CD14-positive monocyte (primary cell): ENCODE measurements around the gene RHOG. TPM values are rescaled to one million over a fixed set of nuclear protein-coding genes. Genes with fewer than 3 reads are reported as not detected.

ENCODE experiments used
- DNase-seq, 3 donors: peaks; one replicate each; pipeline ENCODE4 v3.0.0-alpha.2; 2011 to 2022
- H2AFZ ChIP-seq: 2 replicates; pipeline ENCODE4 v1.6.0; 2012; ENCODE audit warnings: mild to moderate bottlenecking, low read depth, low read length, inconsistent platforms; ENCODE audit not compliant: insufficient read depth, poor library complexity, severe bottlenecking
- H3K27ac ChIP-seq, 2 donors: 1 replicate in 1 of 2; 2 replicates in 1 of 2; pipeline ENCODE4 v1.5.1; 2012 to 2013; ENCODE audit warnings: low read length in 2 of 2, control low read depth in 1 of 2, inconsistent platforms in 1 of 2, low read depth in 1 of 2, mild to moderate bottlenecking in 1 of 2
- H3K27me3 ChIP-seq, 2 donors: one replicate each; pipeline versions ENCODE4 v1.6.0 to v1.6.1; 2011 to 2013; ENCODE audit warnings: low read length in 2 of 2; ENCODE audit not compliant: control insufficient read depth in 2 of 2, insufficient read depth in 2 of 2
- H3K36me3 ChIP-seq, 2 donors: replicated peaks in 1 of 2; 1 replicate in 1 of 2; 2 replicates in 1 of 2; pipeline versions ENCODE4 v1.5.1 to v1.6.1; 2012 to 2013; ENCODE audit warnings: low read length in 2 of 2, control low read depth in 1 of 2, inconsistent platforms in 1 of 2, mild to moderate bottlenecking in 1 of 2; ENCODE audit not compliant: insufficient read depth in 2 of 2, control insufficient read depth in 1 of 2
- H3K4me1 ChIP-seq, 2 donors: 1 replicate in 1 of 2; 2 replicates in 1 of 2; pipeline versions ENCODE4 v1.5.1 to v1.6.1; 2012 to 2013; ENCODE audit warnings: low read length in 2 of 2, control low read depth in 1 of 2, inconsistent platforms in 1 of 2, mild to moderate bottlenecking in 1 of 2, moderate library complexity in 1 of 2; ENCODE audit not compliant: insufficient read depth in 2 of 2, control insufficient read depth in 1 of 2
- H3K4me2 ChIP-seq: replicated peaks from 2 replicates; pipeline ENCODE3; 2012; ENCODE audit warnings: low read length, moderate library complexity, mild to moderate bottlenecking; ENCODE audit not compliant: poor library complexity, severe bottlenecking; ENCODE audit errors: extremely low read depth
- H3K4me3 ChIP-seq, 3 experiments: fragments of 200-600 bp in 1 of 3; sonication (generic) in 1 of 3; replicated peaks in 1 of 3; 1 replicate in 2 of 3; 2 replicates in 1 of 3; pipeline ENCODE4 v1.5.1; 2011 to 2013; ENCODE audit warnings: low read length in 3 of 3, mild to moderate bottlenecking in 3 of 3, control low read depth in 2 of 3, low read depth in 2 of 3, inconsistent platforms in 1 of 3, moderate library complexity in 1 of 3
- H3K79me2 ChIP-seq: 2 replicates; pipeline ENCODE4 v1.6.0; 2012; ENCODE audit warnings: mild to moderate bottlenecking, control low read depth, inconsistent platforms, low read length, moderate library complexity; ENCODE audit not compliant: insufficient read depth
- H3K9ac ChIP-seq: 2 replicates; pipeline ENCODE4 v1.6.0; 2017; ENCODE audit warnings: low read length, mild to moderate bottlenecking; ENCODE audit not compliant: insufficient read depth, poor library complexity, severe bottlenecking
- H3K9me3 ChIP-seq, 2 donors: replicated peaks in 1 of 2; 1 replicate in 1 of 2; 2 replicates in 1 of 2; pipeline versions ENCODE4 v1.5.1 to v1.6.1; 2012 to 2013; ENCODE audit warnings: low read length in 2 of 2, control low read depth in 1 of 2; ENCODE audit not compliant: control insufficient read depth in 1 of 2, insufficient read depth in 1 of 2
- H4K20me1 ChIP-seq: 2 replicates; pipeline ENCODE4 v1.6.0; 2012; ENCODE audit warnings: mild to moderate bottlenecking, low read length, control low read depth, moderate library complexity; ENCODE audit not compliant: insufficient read depth
- H3K27ac Mint-ChIP-seq, 7 donors: one replicate each; pipeline ENCODE4 v1.8.0; 2020; ENCODE audit warnings: mild to moderate bottlenecking in 7 of 7, mixed read lengths in 7 of 7, moderate library complexity in 6 of 7, inconsistent platforms in 2 of 7
- H3K27me3 Mint-ChIP-seq, 3 donors: one replicate each; pipeline ENCODE4 v1.8.0; 2021 to 2022; ENCODE audit warnings: low read depth in 3 of 3, mild to moderate bottlenecking in 3 of 3, mixed read lengths in 3 of 3, moderate library complexity in 3 of 3, inconsistent platforms in 1 of 3
- H3K36me3 Mint-ChIP-seq, 2 donors: one replicate each; pipeline ENCODE4 v1.8.0; 2020; ENCODE audit warnings: mixed read lengths in 2 of 2, inconsistent platforms in 1 of 2, mild to moderate bottlenecking in 1 of 2
- H3K4me1 Mint-ChIP-seq: one replicate; pipeline ENCODE4 v1.8.0; 2020; ENCODE audit warnings: mild to moderate bottlenecking, mixed read lengths
- H3K4me3 Mint-ChIP-seq, 2 donors: one replicate each; pipeline ENCODE4 v1.8.0; 2020; ENCODE audit warnings: mild to moderate bottlenecking in 2 of 2, mixed read lengths in 2 of 2, moderate library complexity in 1 of 2
- H3K9me3 Mint-ChIP-seq, 7 donors: one replicate each; pipeline ENCODE4 v1.8.0; 2020 to 2022; ENCODE audit warnings: mixed read lengths in 7 of 7, mild to moderate bottlenecking in 6 of 7, moderate library complexity in 6 of 7, inconsistent platforms in 2 of 7
- CTCF ChIP-seq: fragments of 200-600 bp; IDR thresholded peaks from one replicate; pipeline ENCODE4 v1.8.0; 2022; ENCODE audit warnings: antibody characterized with exemption, mild to moderate bottlenecking
- WGBS: methylation state at CpG from one replicate; pipeline ENCODE4 v1.1.5; 2013; ENCODE audit warnings: missing lambda C conversion rate; ENCODE audit not compliant: insufficient coverage; 5-methylcytosine and 5-hydroxymethylcytosine counted together
- intact Hi-C, 2 donors: fragments of 100-400 bp; cut with micrococcal nuclease; formaldehyde crosslinking; loops; one replicate each; pipeline versions ENCODE4 v1.15.0 to v1.15.1; 2023
- polyA plus RNA-seq, 3 donors: library from polyadenylated mRNA; depleted of rRNA in 1 of 3; unstranded in 2 of 3; stranded (reverse) in 1 of 3; fragments of 300-500 nt in 2 of 3; fragments of >200 nt in 1 of 3; fragmentation: Illumina TruSeq in 2 of 3; gene quantifications; 1 replicate in 2 of 3; 2 replicates in 1 of 3; pipeline ENCODE4 v1.2.3, GENCODE V29; 2012 to 2021

RHOG gene
- polyA plus RNA-seq, 3 donors: 315 to 505 (median 458) TPM

GRCh38 chr11:3837793-3838192 is 3.0 kb downstream of the RHOG start:
- Mint-ChIP-seq H3K27ac (peak overlapping the region; percentile 92 to 98 (median 96)), H3K9me3 (peaks cover 0 to 2% (median 0%) of the 10 kb centered on the region in 7 donors), H3K27me3 (no peaks in the 10 kb centered on the region), H3K4me1 (peaks cover 76% of the 10 kb centered on the region), H3K36me3 (peaks cover 34 to 42% of the 10 kb centered on the region in 2 donors), H3K4me3 (peak overlapping the region; percentile 96 to 98)
- Histone ChIP-seq H3K27ac (peak overlapping the region; percentile 87 to 97), H3K4me2 (peak overlapping the region; percentile 96), H3K9ac (peak overlapping the region; percentile 96), H3K79me2 (peaks cover 93% of the 10 kb centered on the region), H3K4me1 (peaks cover 68 to 77% of the 10 kb centered on the region in 2 donors), H4K20me1 (peaks cover 78% of the 10 kb centered on the region), H3K27me3 (no peaks in the 10 kb centered on the region), H2AFZ (no peak overlapping the region), H3K36me3 (peaks cover 2 to 11% of the 10 kb centered on the region in 2 donors), H3K4me3 (peak overlapping the region; percentile 96 to 100 (median 99)), H3K9me3 (no peaks in the 10 kb centered on the region)
- intact Hi-C loops: loop anchor here in 1 of 2 donors (2.0 to 5.0 kb wide), 2 partner anchors 17 to 40 kb away; partner anchors contain the start of genes NUP98 and STIM1
- WGBS: no CpG with 5 or more reads among the region's 1 CpG
- peak; percentile 89 to 95 (median 93) for DNase-seq
- no peak for TF ChIP-seq CTCF

GRCh38 chr11:3836903-3837302 is 3.9 kb downstream of the RHOG start:
- Mint-ChIP-seq H3K27me3 (no peaks in the 10 kb centered on the region), H3K4me3 (peak overlapping the region; percentile 96 to 98), H3K4me1 (peaks cover 82% of the 10 kb centered on the region), H3K9me3 (peaks cover 0 to 2% (median 0%) of the 10 kb centered on the region in 7 donors), H3K27ac (peak overlapping the region; percentile 92 to 98 (median 96)), H3K36me3 (peaks cover 37 to 46% of the 10 kb centered on the region in 2 donors)
- no peak overlapping the region for H2AFZ ChIP-seq
- intact Hi-C loops: loop anchor here in 1 of 2 donors (5.0 kb wide), 1 partner anchor 40 kb away; the partner anchor contains the start of gene NUP98
- peak overlapping the region; percentile 96 for H3K4me2 ChIP-seq
- H3K36me3 ChIP-seq: peaks cover 2 to 17% of the 10 kb centered on the region in 2 donors
- no peaks in the 10 kb centered on the region for H3K9me3 ChIP-seq
- H4K20me1 ChIP-seq: peaks cover 87% of the 10 kb centered on the region
- H3K27me3 ChIP-seq: no peaks in the 10 kb centered on the region
- DNase-seq: peak; percentile 46 to 85 (median 58)
- H3K27ac ChIP-seq: peak overlapping the region; percentile 87 to 97
- H3K4me3 ChIP-seq: peak overlapping the region; percentile 96 to 100 (median 99)
- TF ChIP-seq CTCF: no peak
- H3K79me2 ChIP-seq: peaks cover 99% of the 10 kb centered on the region
- 0% methylated on average over 2 of the region's 5 CpGs for WGBS
- H3K9ac ChIP-seq: peak overlapping the region; percentile 96
- peaks cover 74 to 82% of the 10 kb centered on the region in 2 donors for H3K4me1 ChIP-seq
